Stimulated activated CD4-positive, alpha-beta T cell treated with anti-CD3 and anti-CD28 coated beads, Interleukin-4, amount 100 ng/mL, for 4 hours (primary cell): Measurements from ENCODE around the gene ABCA10.

Experiments
- DNase-seq, 2 experiments: peaks; one replicate each; pipeline ENCODE4 v3.0.0-alpha.2; 2020

Gene ABCA10

GRCh38 chr17:69159418-69159817, 69.2 kb downstream of the ABCA10 start:
- no peak for DNase-seq

GRCh38 chr17:69154267-69154666, 74.4 kb downstream of the ABCA10 start:
- DNase-seq = no peak

- DNase-seq = no peak
Measured at GRCh38 chr17:69150333-69150732, 78.3 kb downstream of the ABCA10 start.

GRCh38 chr17:69147460-69147859, 81.2 kb downstream of the ABCA10 start:
- DNase-seq = no peak

- no peak for DNase-seq
Measured at GRCh38 chr17:69144331-69145255, 84.0 kb downstream of the ABCA10 start.

GRCh38 chr17:69143683-69144231, 84.9 kb downstream of the ABCA10 start:
- no peak for DNase-seq

GRCh38 chr17:69143151-69143550, 85.5 kb downstream of the ABCA10 start:
- no peak for DNase-seq

GRCh38 chr17:69142175-69142802, 86.3 kb downstream of the ABCA10 start:
- no peak for DNase-seq

- no peak for DNase-seq
Measured at GRCh38 chr17:69141431-69142174, 87.0 kb downstream of the ABCA10 start, which contains the start of gene ABCA6. ABCA6 (minus strand) TSS chr17:69141895; CDS start chr17:69140703, 1,192 bp downstream.

GRCh38 chr17:69134112-69134511, 94.5 kb downstream of the ABCA10 start:
- DNase-seq = no peak

GRCh38 chr17:69130627-69131296, 97.9 kb downstream of the ABCA10 start:
- no peak for DNase-seq

GRCh38 chr17:69123626-69124025, 105.0 kb downstream of the ABCA10 start:
- no peak for DNase-seq

GRCh38 chr17:69122065-69122464, 106.6 kb downstream of the ABCA10 start:
- no peak for DNase-seq

GRCh38 chr17:69117855-69118784, 110.5 kb downstream of the ABCA10 start:
- no peak for DNase-seq

GRCh38 chr17:69111794-69112193, 116.8 kb downstream of the ABCA10 start:
- DNase-seq = no peak

- no peak for DNase-seq
Measured at GRCh38 chr17:69105907-69106730, 122.5 kb downstream of the ABCA10 start.

- DNase-seq = no peak
Measured at GRCh38 chr17:69103557-69104233, 124.9 kb downstream of the ABCA10 start.

- DNase-seq = no peak
Measured at GRCh38 chr17:69098625-69099024, 130.0 kb downstream of the ABCA10 start.
